T47D (cell line): ENCODE data around the gene CASP9.

Experiments used
- DNase-seq, 2 experiments: peaks; one replicate each; pipeline versions ENCODE4 v3.0.0 to v3.0.0-alpha.2; 2011 to 2012; ENCODE audit warnings: low read depth in 1 of 2, low spot score in 1 of 2
- JUND ChIP-seq: IDR thresholded peaks from 2 replicates; pipeline ENCODE4 v1.6.1; 2012; ENCODE audit warnings: low read depth
- in situ Hi-C: cut with HindIII; loops from 2 replicates; pipeline ENCODE4 v1.10.0; 2016; ENCODE audit warnings: low sequenced_read_pairs, low pct_unique_long_range_greater_than_20kb

Gene CASP9

GRCh38 chr1:15451014-15451722 is 72.8 kb downstream of the CASP9 start:
- no peak for DNase-seq
- in situ Hi-C loops = no loop called here
- no peak for TF ChIP-seq JUND

GRCh38 chr1:15449567-15449966 is 74.4 kb downstream of the CASP9 start:
- in situ Hi-C loops = no loop called here
- no peak for TF ChIP-seq JUND
- DNase-seq = no peak

GRCh38 chr1:15448877-15449462 is 75.0 kb downstream of the CASP9 start:
- in situ Hi-C loops = no loop called here
- TF ChIP-seq JUND = no peak
- DNase-seq = no peak

GRCh38 chr1:15446212-15446611 is 77.8 kb downstream of the CASP9 start:
- in situ Hi-C loops = no loop called here
- TF ChIP-seq JUND = no peak
- DNase-seq = no peak

- in situ Hi-C loops = no loop called here
- TF ChIP-seq JUND = no peak
- no peak for DNase-seq
These were observed 78.5 kb downstream of the CASP9 start for GRCh38 chr1:15445390-15446122.

- in situ Hi-C loops = no loop called here
- no peak for DNase-seq
- TF ChIP-seq JUND = no peak
These were observed 79.3 kb downstream of the CASP9 start for GRCh38 chr1:15444468-15445389.

- in situ Hi-C loops = no loop called here
- no peak for TF ChIP-seq JUND
- DNase-seq = no peak
These were observed 80.7 kb downstream of the CASP9 start for GRCh38 chr1:15443281-15443680.

- in situ Hi-C loops = no loop called here
- no peak for DNase-seq
- TF ChIP-seq JUND = no peak
These were observed 81.3 kb downstream of the CASP9 start for GRCh38 chr1:15442759-15443158.

GRCh38 chr1:15442119-15442518 is 81.9 kb downstream of the CASP9 start:
- DNase-seq = no peak
- TF ChIP-seq JUND = no peak
- in situ Hi-C loops = no loop called here
